ENCODE data around the gene ATP5MK.
"Not testable (repeated sequence)": the region's sequence is repeated elsewhere in the genome, so short reads cannot be mapped to it uniquely, and the experiment has no call there.

Gene ATP5MK

GRCh38 chr10:103396067-103396788 lies at the start of gene ATP5MK, which contains the start of gene PDCD11:
Gene ATP5MK, minus strand, starts transcription at chr10:103396475. Its CDS starts 4,018 bp downstream, at chr10:103392457.
Gene PDCD11, plus strand, starts transcription at chr10:103396626. Its CDS starts 1,801 bp downstream, at chr10:103398427.
- DNase-seq: peak; percentile 89

- no peak for DNase-seq
Measured at GRCh38 chr10:103445366-103445765, 49.1 kb upstream of the ATP5MK start.

- DNase-seq: no peak
Measured at GRCh38 chr10:103444478-103444877, 48.2 kb upstream of the ATP5MK start.

- no peak for DNase-seq
Measured at GRCh38 chr10:103443475-103444185, 47.4 kb upstream of the ATP5MK start.

GRCh38 chr10:103442031-103442461 lies 45.8 kb upstream of the ATP5MK start:
- DNase-seq: peak; percentile 29

- no peak for DNase-seq
Measured at GRCh38 chr10:103441611-103442010, 45.3 kb upstream of the ATP5MK start.

GRCh38 chr10:103441206-103441605 lies 44.9 kb upstream of the ATP5MK start:
- no peak for DNase-seq

- DNase-seq: no peak
Measured at GRCh38 chr10:103440416-103440815, 44.1 kb upstream of the ATP5MK start.

- no peak for DNase-seq
Measured at GRCh38 chr10:103439776-103440175, 43.5 kb upstream of the ATP5MK start.

GRCh38 chr10:103433858-103434257 lies 37.6 kb upstream of the ATP5MK start:
- DNase-seq: no peak

GRCh38 chr10:103431902-103432301 lies 35.6 kb upstream of the ATP5MK start:
- DNase-seq: no peak

- no peak for DNase-seq
Measured at GRCh38 chr10:103429647-103430046, 33.4 kb upstream of the ATP5MK start.

GRCh38 chr10:103428989-103429643 lies 32.8 kb upstream of the ATP5MK start:
- DNase-seq: no peak

GRCh38 chr10:103427866-103428265 lies 31.6 kb upstream of the ATP5MK start:
- DNase-seq: no peak

GRCh38 chr10:103423748-103424147 lies 27.5 kb upstream of the ATP5MK start:
- no peak for DNase-seq

GRCh38 chr10:103419101-103419500 lies 22.8 kb upstream of the ATP5MK start:
- no peak for DNase-seq

- no peak for DNase-seq
Measured at GRCh38 chr10:103417601-103418000, 21.3 kb upstream of the ATP5MK start.

- not testable (repeated sequence) for DNase-seq
Measured at GRCh38 chr10:103417148-103417469, 20.8 kb upstream of the ATP5MK start.

- peak; percentile 4 for DNase-seq
Measured at GRCh38 chr10:103416436-103417147, 20.3 kb upstream of the ATP5MK start.

- DNase-seq: no peak
Measured at GRCh38 chr10:103415581-103415980, 19.3 kb upstream of the ATP5MK start.

GRCh38 chr10:103413564-103413963 lies 17.3 kb upstream of the ATP5MK start:
- DNase-seq: no peak

GRCh38 chr10:103397191-103397825 lies 1.0 kb upstream of the ATP5MK start:
- no peak for DNase-seq

GRCh38 chr10:103396789-103397087 lies 463 bp upstream of the ATP5MK start:
- no peak for DNase-seq
